ENCODE results near the gene SECISBP2.

DNA sequence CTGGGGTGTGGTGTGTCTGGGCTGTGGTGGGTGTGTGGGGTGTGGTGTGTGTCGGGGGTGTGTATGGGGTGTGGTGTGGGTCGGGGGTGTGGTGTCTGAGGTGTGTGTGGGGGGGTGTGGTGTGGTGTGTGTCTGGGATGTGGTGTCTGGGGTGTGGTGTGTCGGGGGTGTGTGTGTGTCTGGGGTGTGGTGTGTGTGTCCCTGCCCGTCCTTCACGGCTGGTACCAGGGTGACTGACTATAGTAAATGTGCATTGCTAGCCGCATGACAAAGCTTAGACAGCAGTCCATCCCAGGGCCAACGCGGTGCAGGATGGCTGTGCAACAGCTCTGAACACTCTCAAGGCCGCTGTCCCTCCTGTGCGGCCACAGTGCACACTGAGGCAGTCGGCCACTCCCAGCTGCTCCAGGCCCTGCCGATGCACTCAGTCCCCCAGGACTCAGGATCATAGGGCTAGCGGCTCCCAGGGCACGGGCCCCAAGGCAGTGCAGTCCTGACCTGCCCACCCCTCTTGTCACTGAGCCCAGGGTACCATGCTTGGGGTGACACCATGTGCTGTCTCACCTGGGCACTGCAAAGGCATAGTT lies 54.0 kb downstream of the SECISBP2 start:
- TF ChIP-seq, protein P1, sequence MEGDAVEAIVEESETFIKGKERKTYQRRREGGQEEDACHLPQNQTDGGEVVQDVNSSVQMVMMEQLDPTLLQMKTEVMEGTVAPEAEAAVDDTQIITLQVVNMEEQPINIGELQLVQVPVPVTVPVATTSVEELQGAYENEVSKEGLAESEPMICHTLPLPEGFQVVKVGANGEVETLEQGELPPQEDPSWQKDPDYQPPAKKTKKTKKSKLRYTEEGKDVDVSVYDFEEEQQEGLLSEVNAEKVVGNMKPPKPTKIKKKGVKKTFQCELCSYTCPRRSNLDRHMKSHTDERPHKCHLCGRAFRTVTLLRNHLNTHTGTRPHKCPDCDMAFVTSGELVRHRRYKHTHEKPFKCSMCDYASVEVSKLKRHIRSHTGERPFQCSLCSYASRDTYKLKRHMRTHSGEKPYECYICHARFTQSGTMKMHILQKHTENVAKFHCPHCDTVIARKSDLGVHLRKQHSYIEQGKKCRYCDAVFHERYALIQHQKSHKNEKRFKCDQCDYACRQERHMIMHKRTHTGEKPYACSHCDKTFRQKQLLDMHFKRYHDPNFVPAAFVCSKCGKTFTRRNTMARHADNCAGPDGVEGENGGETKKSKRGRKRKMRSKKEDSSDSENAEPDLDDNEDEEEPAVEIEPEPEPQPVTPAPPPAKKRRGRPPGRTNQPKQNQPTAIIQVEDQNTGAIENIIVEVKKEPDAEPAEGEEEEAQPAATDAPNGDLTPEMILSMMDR (IDR thresholded peaks at IDR 0.05): no peak
- TF ChIP-seq POLR2A (IDR thresholded peaks at IDR 0.05): no peak
